Ramos (cell line): ENCODE results near the gene FRMPD1.
"Not testable (repeated sequence)": the region's sequence is repeated elsewhere in the genome, so short reads cannot be mapped to it uniquely, and the experiment has no call there.

Experiments
- in situ Hi-C: fragments of 300-500 bp; cut with MboI; formaldehyde crosslinking; loops from one replicate; pipeline ENCODE4 v1.14.3; 2022; ENCODE audit warnings: low sequenced_read_pairs; ENCODE audit not compliant: unreplicated experiment

The FRMPD1 gene

DNA sequence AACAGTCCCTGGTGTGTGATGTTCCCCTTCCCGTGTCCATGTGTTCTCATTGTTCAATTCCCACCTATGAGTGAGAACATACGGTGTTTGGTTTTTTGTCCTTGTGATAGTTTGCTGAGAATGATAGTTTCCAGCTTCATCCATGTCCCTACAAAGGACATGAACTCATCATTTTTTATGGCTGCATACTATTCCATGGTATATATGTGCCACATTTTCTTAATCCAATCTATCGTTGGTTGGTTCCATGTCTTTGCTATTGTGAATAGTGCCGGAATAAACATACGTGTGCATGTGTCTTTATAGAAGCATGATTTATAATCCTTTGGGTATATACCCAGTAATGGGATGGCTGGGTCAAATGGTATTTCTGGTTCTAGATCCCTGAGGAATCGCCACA, 114.5 kb downstream of the FRMPD1 start:
- in situ Hi-C loops: not testable (repeated sequence)

DNA sequence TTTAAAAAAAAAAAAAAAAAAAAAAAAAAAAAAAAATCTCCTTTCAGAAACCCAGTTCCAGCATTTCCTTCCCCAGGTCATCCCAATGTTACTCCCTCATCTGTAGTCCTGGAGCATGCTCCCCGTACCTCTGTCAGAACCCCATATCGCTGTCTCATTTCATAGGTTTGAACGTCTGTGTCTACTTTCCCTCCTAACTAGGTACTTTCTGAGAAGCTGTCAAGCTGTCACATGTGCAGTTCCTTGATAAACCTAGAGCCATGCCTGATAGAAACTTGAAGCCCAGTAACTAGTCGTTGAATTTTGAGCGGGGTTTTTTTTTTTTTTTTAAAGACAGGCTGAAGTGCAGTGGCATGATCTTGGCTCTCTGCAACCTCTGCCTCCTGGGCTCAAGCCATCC, 118.6 kb downstream of the FRMPD1 start:
- in situ Hi-C loops: no loop called here

DNA sequence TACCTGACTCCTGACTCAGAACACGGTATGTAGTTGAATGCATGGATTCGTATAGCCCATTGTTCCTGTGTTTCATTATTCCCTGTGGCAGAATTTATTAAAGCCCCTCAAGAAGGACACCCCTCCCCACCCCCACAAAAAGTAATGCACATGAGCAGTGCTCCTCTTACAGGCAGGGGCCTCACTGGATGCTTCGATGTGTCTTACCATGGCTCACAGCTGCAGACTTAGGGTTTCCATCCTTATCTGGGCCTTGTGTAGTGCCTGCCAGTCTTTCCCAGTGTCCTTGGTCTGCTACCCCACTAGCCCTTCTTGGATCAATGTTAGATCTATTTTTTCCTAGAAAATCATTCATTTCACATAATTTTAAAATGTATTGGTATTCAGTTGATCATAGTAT, 119.2 kb downstream of the FRMPD1 start:
- in situ Hi-C loops: no loop called here

DNA sequence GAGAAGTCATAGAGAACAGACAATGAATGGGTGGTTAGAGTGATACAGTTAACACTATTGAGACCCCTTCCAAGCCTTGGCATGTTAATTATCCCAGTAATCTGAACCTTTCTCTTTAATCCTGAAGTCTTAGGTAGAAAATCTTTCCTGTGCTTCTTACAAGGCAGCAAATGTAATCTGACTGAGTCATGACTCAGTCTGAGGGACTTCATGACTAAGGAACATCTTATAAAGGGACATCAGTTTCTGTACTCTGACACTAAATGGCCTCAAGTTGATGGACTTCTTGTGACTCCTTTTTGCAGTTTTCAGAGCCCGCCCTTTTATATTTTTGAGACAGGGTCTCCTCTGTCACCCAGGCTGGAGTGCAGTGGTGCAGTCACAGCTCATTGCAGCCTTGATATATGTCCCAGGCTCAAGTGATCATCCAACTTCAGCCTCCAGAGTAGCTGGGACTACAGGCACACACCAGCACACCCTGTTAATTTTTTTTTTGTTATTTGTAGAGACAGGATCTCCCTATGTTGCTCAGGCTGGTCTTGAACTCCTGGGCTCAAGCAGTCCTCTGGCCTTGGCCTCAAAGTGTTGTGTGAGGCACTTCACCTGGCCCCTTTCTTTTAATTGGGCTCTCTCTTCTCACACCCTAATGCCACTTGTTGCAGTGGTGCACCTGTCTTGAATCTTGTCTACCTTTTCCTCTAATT, 124.6 kb downstream of the FRMPD1 start:
- in situ Hi-C loops: no loop called here

- in situ Hi-C loops: no loop called here
Measured at GRCh38 chr9:37776328-37776727, 125.6 kb downstream of the FRMPD1 start.

DNA sequence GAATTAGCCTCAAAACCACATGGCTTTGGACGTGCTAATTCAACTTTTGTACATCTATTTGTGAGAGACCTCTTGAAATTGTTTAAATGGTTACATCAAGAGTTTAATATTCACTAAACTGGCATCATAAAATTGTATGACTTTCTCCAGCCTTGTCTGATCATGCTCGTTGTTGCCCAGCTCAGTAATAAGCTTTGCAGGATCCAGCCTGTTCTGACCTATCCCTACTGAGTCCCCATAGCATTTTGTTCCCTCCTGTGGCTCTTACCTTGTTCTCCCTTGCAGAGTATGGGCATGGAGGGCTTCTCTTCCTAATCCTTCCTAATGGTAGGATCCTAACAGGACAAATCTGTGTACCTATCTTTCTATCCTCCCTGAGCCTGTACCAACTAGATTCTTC, 127.8 kb downstream of the FRMPD1 start:
- in situ Hi-C loops: no loop called here

DNA sequence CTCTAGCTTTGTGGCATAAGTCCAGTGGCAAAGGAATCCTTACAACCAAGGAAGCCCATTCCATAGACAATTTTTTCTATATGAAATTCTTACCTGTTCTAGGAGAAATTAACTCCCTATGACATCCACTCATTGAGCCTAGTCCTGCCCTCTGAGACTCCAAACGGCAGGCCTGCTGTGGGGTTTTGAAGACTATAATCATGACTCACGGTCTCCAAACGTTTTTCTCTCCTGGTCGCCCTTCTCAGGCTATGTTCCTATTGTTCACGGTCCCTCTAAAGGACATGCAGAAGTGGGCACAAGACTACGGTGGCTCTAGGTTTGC, 133.5 kb downstream of the FRMPD1 start:
- in situ Hi-C loops: no loop called here

GRCh38 chr9:37784616-37785483, 134.1 kb downstream of the FRMPD1 start, which contains the start of gene EXOSC3:
Gene EXOSC3, minus strand, starts transcription at chr9:37785064. Its CDS starts 20 bp downstream, at chr9:37785044.
- in situ Hi-C loops: no loop called here

DNA sequence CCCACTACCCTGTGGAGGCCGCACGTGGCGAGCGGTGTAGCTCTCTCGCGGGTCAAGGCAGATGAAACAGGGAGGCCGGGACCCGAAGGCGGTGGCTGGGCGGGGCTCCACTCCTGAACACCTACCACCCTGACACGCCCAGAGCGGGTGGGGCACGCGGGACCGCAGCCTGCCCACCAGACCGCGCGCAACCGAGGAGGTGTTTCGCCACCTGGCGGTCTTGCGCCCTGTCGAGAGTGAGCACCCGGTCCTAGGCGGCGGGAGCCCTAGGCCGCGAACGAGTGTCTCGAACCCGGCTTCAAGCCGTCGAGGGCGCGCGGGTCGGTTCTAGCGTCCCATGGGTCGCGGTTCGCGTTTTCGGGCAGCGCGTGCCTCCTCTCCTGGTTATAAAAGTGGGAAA, 136.3 kb downstream of the FRMPD1 start:
- in situ Hi-C loops: no loop called here

GRCh38 chr9:37788332-37788731, 137.6 kb downstream of the FRMPD1 start:
- in situ Hi-C loops: no loop called here

- in situ Hi-C loops: no loop called here
Measured at GRCh38 chr9:37790096-37790495, 139.3 kb downstream of the FRMPD1 start.

- in situ Hi-C loops: no loop called here
Measured at GRCh38 chr9:37792122-37792521, 141.4 kb downstream of the FRMPD1 start.

DNA sequence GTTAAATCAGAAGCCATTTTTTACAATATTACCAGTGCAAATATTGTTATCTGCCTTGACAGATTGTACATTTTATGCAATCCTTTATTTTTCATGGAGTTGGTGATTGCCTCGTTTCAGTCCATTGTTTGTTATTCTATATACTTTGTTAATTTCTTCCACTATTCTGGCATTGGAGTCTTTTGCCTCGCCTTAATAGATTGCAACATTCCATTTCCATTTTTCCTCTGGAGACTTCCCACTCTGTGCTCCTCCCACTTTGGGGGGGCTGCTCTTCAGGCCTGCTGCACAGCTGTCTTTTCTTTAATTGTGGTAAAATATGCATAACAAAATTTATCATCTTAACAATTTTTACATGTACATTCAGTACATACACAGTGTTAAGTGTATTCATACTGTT, 145.5 kb downstream of the FRMPD1 start:
- in situ Hi-C loops: no loop called here
